Mesendoderm (in vitro differentiated cells): Measurements from ENCODE around the gene UNCX.

ENCODE experiments used
- DNase-seq: peaks from one replicate; pipeline ENCODE4 v3.0.0; 2013
- H2AK5ac ChIP-seq: 2 replicates; pipeline ENCODE4 v1.6.1; 2013; ENCODE audit warnings: low read length, inconsistent platforms
- H2BK120ac ChIP-seq: 2 replicates; pipeline ENCODE4 v1.6.1; 2013; ENCODE audit warnings: low read depth, mild to moderate bottlenecking, low read length, moderate library complexity, mixed read lengths
- H2BK15ac ChIP-seq: replicated peaks from 2 replicates; pipeline ENCODE4 v1.6.1; 2013; ENCODE audit warnings: low read depth, mild to moderate bottlenecking, moderate library complexity
- H2BK5ac ChIP-seq: 2 replicates; pipeline ENCODE4 v1.6.1; 2013; ENCODE audit warnings: low read length, inconsistent platforms
- H3K18ac ChIP-seq: 2 replicates; pipeline ENCODE4 v1.6.1; 2013; ENCODE audit warnings: mild to moderate bottlenecking, low read length, mixed read lengths
- H3K23ac ChIP-seq: one replicate; pipeline ENCODE4 v1.6.1; 2013; ENCODE audit warnings: low read length
- H3K27ac ChIP-seq: 2 replicates; pipeline ENCODE4 v1.5.1; 2013; ENCODE audit warnings: low read depth, mild to moderate bottlenecking, inconsistent platforms, low read length, moderate library complexity
- H3K27me3 ChIP-seq: 2 replicates; pipeline ENCODE4 v1.6.1; 2013; ENCODE audit warnings: low read length, control low read depth, mild to moderate bottlenecking, inconsistent platforms; ENCODE audit not compliant: insufficient read depth, poor library complexity
- H3K36me3 ChIP-seq: 2 replicates; pipeline ENCODE4 v1.6.1; 2013; ENCODE audit warnings: low read length, inconsistent platforms; ENCODE audit not compliant: control insufficient read depth, insufficient read depth
- H3K4ac ChIP-seq: one replicate; pipeline ENCODE4 v1.6.1; 2013; ENCODE audit warnings: low read depth, mild to moderate bottlenecking, low read length, moderate library complexity
- H3K4me1 ChIP-seq: 2 replicates; pipeline ENCODE4 v1.6.1; 2013; ENCODE audit warnings: low read depth, low read length, inconsistent platforms; ENCODE audit not compliant: control insufficient read depth
- H3K4me2 ChIP-seq: 2 replicates; pipeline ENCODE4 v1.6.1; 2013; ENCODE audit warnings: low read length
- H3K4me3 ChIP-seq: 2 replicates; pipeline ENCODE4 v1.5.1; 2013; ENCODE audit warnings: mild to moderate bottlenecking, low read length
- H3K56ac ChIP-seq: one replicate; pipeline ENCODE4 v1.6.1; 2013; ENCODE audit warnings: low read length
- H3K79me1 ChIP-seq: 2 replicates; pipeline ENCODE4 v1.6.1; 2013; ENCODE audit warnings: low read length, inconsistent platforms
- H3K79me2 ChIP-seq: 2 replicates; pipeline ENCODE4 v1.6.1; 2013; ENCODE audit warnings: mild to moderate bottlenecking, low read length; ENCODE audit not compliant: control insufficient read depth, insufficient read depth
- H3K9ac ChIP-seq: 2 replicates; pipeline ENCODE4 v1.6.1; 2013; ENCODE audit warnings: low read length, inconsistent platforms
- H4K5ac ChIP-seq: one replicate; pipeline ENCODE4 v1.6.1; 2013; ENCODE audit warnings: low read length
- H4K8ac ChIP-seq: one replicate; pipeline ENCODE4 v1.6.1; 2013; ENCODE audit warnings: low read depth, mild to moderate bottlenecking, control low read depth, low read length, moderate library complexity
- WGBS: extraction: QIAGEN DNeasy Blood & Tissue Kit; methylation state at CpG from one replicate; pipeline ENCODE4 v1.1.7; 2013; ENCODE audit warnings: low lambda C conversion rate, missing lambda C conversion rate; ENCODE audit not compliant: insufficient coverage; ENCODE audit errors: extremely low coverage; 5-methylcytosine and 5-hydroxymethylcytosine counted together

The UNCX gene

DNA sequence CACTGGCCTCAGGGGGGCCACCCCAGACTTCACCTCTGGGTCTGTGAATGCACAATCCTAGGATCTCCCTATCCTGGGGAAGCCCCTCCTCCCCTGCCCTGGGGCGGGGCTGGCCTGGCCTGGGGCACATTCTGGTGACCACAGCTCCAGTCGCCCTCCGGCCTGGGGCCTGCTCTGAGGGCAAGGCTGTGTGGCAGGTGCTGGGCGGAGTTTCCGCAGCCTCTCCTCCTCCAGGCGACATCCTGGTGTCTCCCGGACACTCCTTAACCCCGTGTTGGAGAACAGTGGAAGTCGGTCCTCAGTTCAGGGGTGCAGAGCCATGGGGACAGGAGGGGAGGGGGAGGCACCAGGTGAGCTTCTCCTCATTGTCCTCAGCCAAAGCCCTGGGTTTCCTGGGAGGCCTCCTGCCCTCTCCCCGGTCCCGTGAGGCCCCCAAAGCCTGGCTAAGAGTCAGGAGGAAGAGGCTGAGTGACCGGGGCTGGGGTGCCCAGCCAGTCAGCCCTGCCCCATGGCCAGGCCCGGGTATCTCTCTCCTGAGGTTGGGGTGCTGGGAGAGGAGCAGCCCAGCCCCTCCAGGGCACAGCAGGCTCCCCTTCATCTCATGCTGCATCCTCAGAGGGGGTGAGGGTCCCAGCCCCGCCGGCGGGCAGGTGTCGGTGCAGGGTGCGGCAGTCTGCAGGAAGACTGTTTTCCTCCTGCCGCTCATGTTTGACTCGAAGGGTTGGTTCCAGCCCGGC lies 22.6 kb downstream of the UNCX start:
- H3K27me3 ChIP-seq = peaks cover under 1% of the 10 kb centered on the region
- WGBS = no CpG with 5 or more reads among the region's 21 CpGs
- no peak overlapping the region for H2BK15ac ChIP-seq
- no peak overlapping the region for H3K23ac ChIP-seq
- H3K56ac ChIP-seq = no peak overlapping the region
- no peak overlapping the region for H3K4ac ChIP-seq
- H4K8ac ChIP-seq = no peak overlapping the region
- no peak overlapping the region for H3K27ac ChIP-seq
- H3K4me1 ChIP-seq = no peaks in the 10 kb centered on the region
- H3K4me3 ChIP-seq = no peak overlapping the region
- H2BK120ac ChIP-seq = no peak overlapping the region
- no peaks in the 10 kb centered on the region for H3K79me1 ChIP-seq
- H3K4me2 ChIP-seq = no peak overlapping the region
- no peak overlapping the region for H2AK5ac ChIP-seq
- H3K79me2 ChIP-seq = no peaks in the 10 kb centered on the region
- H4K5ac ChIP-seq = no peak overlapping the region
- no peak for DNase-seq
- no peak overlapping the region for H3K9ac ChIP-seq
- no peak overlapping the region for H3K18ac ChIP-seq
- no peaks in the 10 kb centered on the region for H3K36me3 ChIP-seq
- no peak overlapping the region for H2BK5ac ChIP-seq

DNA sequence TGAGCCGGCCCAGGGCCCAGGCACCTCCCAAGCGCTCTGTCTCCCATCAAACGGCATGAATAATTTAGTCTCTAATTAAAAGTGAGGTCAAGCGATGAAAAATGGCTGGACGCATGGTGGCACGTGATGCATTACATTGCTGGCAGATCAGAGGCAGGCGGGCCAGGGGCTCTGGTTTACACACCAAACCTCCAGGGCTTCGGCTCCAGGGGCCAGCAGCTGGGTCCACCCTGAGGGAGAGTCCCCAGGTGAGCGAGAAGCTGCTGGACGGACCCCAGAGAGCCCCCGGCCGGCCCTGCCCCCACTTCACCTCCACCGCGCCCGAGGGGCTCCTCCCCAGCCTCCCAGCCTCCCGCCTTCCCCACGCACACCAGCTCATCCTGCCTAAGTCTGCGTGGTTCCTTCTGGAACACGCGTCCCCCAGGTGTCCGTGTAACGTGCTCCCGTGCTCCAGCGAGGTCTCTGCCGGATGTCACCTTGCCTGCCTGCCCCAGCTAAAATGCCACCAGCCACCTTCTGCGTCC lies 23.2 kb downstream of the UNCX start:
- Histone ChIP-seq H3K4me3 (no peak overlapping the region), H3K27ac (no peak overlapping the region), H3K36me3 (no peaks in the 10 kb centered on the region), H3K4me1 (no peaks in the 10 kb centered on the region), H2AK5ac (no peak overlapping the region), H2BK5ac (no peak overlapping the region), H3K27me3 (no peaks in the 10 kb centered on the region), H2BK15ac (no peak overlapping the region), H3K4ac (no peak overlapping the region), H4K8ac (no peak overlapping the region), H3K9ac (no peak overlapping the region), H4K5ac (no peak overlapping the region), H3K23ac (no peak overlapping the region), H3K79me2 (no peaks in the 10 kb centered on the region), H2BK120ac (no peak overlapping the region), H3K79me1 (no peaks in the 10 kb centered on the region), H3K56ac (no peak overlapping the region), H3K18ac (no peak overlapping the region), H3K4me2 (no peak overlapping the region)
- WGBS = no CpG with 5 or more reads among the region's 26 CpGs
- no peak for DNase-seq

DNA sequence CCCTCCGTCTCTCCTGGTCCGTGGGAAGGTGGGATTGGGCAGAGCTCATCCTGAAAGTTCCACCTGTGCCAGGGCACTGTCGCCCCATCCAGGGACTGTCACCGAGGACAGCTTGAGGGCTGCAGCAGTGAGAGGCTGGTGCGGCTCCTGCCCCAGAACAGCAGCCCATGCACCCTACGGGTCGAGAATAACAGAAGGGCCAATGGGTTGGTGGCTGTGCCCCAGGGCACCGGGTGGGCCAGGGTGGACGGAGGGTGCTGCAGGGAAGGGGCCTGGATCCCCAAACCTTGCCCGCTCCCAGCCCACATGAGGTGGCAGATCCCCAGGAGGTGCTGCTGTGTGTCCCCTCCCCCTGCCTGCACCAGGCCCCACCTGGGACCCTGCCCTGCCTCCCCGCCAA lies 23.9 kb downstream of the UNCX start:
- no peaks in the 10 kb centered on the region for H3K36me3 ChIP-seq
- no peak overlapping the region for H2BK15ac ChIP-seq
- no peak overlapping the region for H2BK120ac ChIP-seq
- no peak overlapping the region for H3K4me3 ChIP-seq
- H3K56ac ChIP-seq = no peak overlapping the region
- H3K4me1 ChIP-seq = no peaks in the 10 kb centered on the region
- H3K4ac ChIP-seq = no peak overlapping the region
- H3K4me2 ChIP-seq = no peak overlapping the region
- no peak overlapping the region for H3K18ac ChIP-seq
- no peak overlapping the region for H2BK5ac ChIP-seq
- no peak overlapping the region for H3K27ac ChIP-seq
- H3K79me2 ChIP-seq = no peaks in the 10 kb centered on the region
- no peak overlapping the region for H2AK5ac ChIP-seq
- H3K27me3 ChIP-seq = no peaks in the 10 kb centered on the region
- no peak for DNase-seq
- no peak overlapping the region for H3K9ac ChIP-seq
- H4K8ac ChIP-seq = no peak overlapping the region
- H4K5ac ChIP-seq = no peak overlapping the region
- WGBS = no CpG with 5 or more reads among the region's 11 CpGs
- no peak overlapping the region for H3K23ac ChIP-seq
- no peaks in the 10 kb centered on the region for H3K79me1 ChIP-seq

DNA sequence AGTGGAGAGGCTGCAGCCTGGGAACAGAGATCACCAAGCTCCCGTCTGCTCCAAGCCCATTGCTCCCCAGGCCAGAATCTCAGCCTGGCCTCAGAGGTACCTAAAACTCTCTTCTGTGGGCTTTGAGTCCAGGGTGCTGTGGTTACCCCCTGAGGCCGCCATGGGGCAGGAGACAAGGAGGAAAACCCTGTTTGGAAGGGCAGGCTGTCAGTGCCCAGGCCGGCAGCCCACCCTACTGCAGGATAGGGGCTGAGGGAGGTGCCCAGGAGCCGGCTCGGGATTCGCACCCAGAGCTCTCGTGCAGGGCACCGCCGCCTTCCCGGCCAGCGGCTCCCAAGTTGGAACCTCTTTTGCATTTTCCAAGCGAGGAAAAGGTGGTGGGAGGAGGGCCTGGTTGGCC lies 24.5 kb downstream of the UNCX start:
- Histone ChIP-seq H3K36me3 (no peaks in the 10 kb centered on the region), H2AK5ac (no peak overlapping the region), H3K4me1 (no peaks in the 10 kb centered on the region), H2BK120ac (no peak overlapping the region), H3K4ac (no peak overlapping the region), H2BK15ac (no peak overlapping the region), H3K4me2 (no peak overlapping the region), H3K9ac (no peak overlapping the region), H3K79me1 (no peaks in the 10 kb centered on the region), H3K18ac (no peak overlapping the region), H2BK5ac (no peak overlapping the region), H3K79me2 (no peaks in the 10 kb centered on the region), H3K4me3 (no peak overlapping the region), H4K8ac (no peak overlapping the region), H3K27ac (no peak overlapping the region), H3K23ac (no peak overlapping the region), H3K27me3 (no peaks in the 10 kb centered on the region), H3K56ac (no peak overlapping the region), H4K5ac (no peak overlapping the region)
- no CpG with 5 or more reads among the region's 12 CpGs for whole genome bisulfite sequencing
- DNase-seq = no peak

DNA sequence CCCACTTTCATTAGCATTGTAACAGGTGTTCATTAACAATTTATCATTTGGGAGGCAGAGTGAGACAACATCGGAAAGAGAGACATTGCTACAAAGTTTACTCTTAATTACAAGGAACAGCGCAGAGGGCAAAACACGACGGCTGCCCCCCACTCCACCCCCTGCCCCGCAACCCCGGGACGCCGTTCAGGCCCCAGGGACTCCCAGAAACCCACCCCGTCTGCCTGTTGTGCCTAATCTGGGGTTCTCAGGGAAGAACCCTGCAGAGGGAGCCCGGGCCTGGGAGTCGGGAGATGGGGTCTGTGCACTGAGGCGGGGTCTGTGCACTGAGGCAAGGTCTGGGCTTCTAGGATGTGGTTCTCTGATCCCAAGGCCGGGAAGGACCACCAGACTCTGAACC lies 25.2 kb downstream of the UNCX start:
- Histone ChIP-seq H3K27me3 (no peaks in the 10 kb centered on the region), H3K4me2 (no peak overlapping the region), H2BK5ac (no peak overlapping the region), H3K36me3 (no peaks in the 10 kb centered on the region), H3K27ac (no peak overlapping the region), H3K79me1 (no peaks in the 10 kb centered on the region), H3K4me1 (no peaks in the 10 kb centered on the region), H3K18ac (no peak overlapping the region), H2BK15ac (no peak overlapping the region), H2BK120ac (no peak overlapping the region), H2AK5ac (no peak overlapping the region), H4K5ac (no peak overlapping the region), H3K79me2 (no peaks in the 10 kb centered on the region), H4K8ac (no peak overlapping the region), H3K4ac (no peak overlapping the region), H3K4me3 (no peak overlapping the region), H3K23ac (no peak overlapping the region), H3K56ac (no peak overlapping the region), H3K9ac (no peak overlapping the region)
- no CpG with 5 or more reads among the region's 13 CpGs for WGBS
- no peak for DNase-seq
